Hepatocyte (in vitro differentiated cells): Measurements from ENCODE around the gene INMT. TPM values are rescaled to one million over a fixed set of nuclear protein-coding genes. Genes with fewer than 3 reads are reported as not detected.

Experiments
- DNase-seq: peaks from one replicate; pipeline ENCODE4 v3.0.0-alpha.2; 2016; ENCODE audit warnings: low spot score
- H2AFZ ChIP-seq: fragments of 200-600 bp; sonication (generic); 2 replicates; pipeline ENCODE4 v1.6.0; 2016; ENCODE audit warnings: antibody characterized with exemption, mild to moderate bottlenecking
- H3K27ac ChIP-seq: fragments of 200-600 bp; sonication (generic); 2 replicates; pipeline ENCODE4 v1.5.1; 2016; ENCODE audit warnings: mild to moderate bottlenecking
- H3K27me3 ChIP-seq: fragments of 200-600 bp; sonication (generic); 2 replicates; pipeline ENCODE4 v1.6.1; 2016
- H3K36me3 ChIP-seq: fragments of 200-600 bp; sonication (generic); replicated peaks from 2 replicates; pipeline ENCODE4 v1.5.1; 2016; ENCODE audit warnings: low read depth; ENCODE audit not compliant: insufficient read depth
- H3K4me1 ChIP-seq: fragments of 200-600 bp; sonication (generic); 2 replicates; pipeline ENCODE4 v1.5.1; 2016; ENCODE audit warnings: mild to moderate bottlenecking, moderate library complexity; ENCODE audit not compliant: insufficient read depth
- H3K4me2 ChIP-seq: fragments of 200-600 bp; sonication (generic); 2 replicates; pipeline ENCODE4 v1.6.0; 2016
- H3K4me3 ChIP-seq: fragments of 200-600 bp; sonication (generic); 2 replicates; pipeline ENCODE4 v1.5.1; 2016; ENCODE audit warnings: mild to moderate bottlenecking
- H3K79me2 ChIP-seq: fragments of 200-600 bp; sonication (generic); 2 replicates; pipeline ENCODE4 v1.6.0; 2017; ENCODE audit warnings: mild to moderate bottlenecking
- H3K9me2 ChIP-seq: fragments of 200-600 bp; sonication (generic); replicated peaks from 2 replicates; pipeline ENCODE4 v1.6.0; 2017; ENCODE audit warnings: mild to moderate bottlenecking; ENCODE audit not compliant: insufficient read depth
- H3K9me3 ChIP-seq: fragments of 200-600 bp; sonication (generic); 2 replicates; pipeline ENCODE4 v1.5.1; 2016; ENCODE audit warnings: low read depth, mild to moderate bottlenecking
- H4K20me1 ChIP-seq: fragments of 200-600 bp; sonication (generic); 2 replicates; pipeline ENCODE4 v1.6.0; 2016; ENCODE audit warnings: mild to moderate bottlenecking; ENCODE audit not compliant: insufficient read depth, poor library complexity, severe bottlenecking
- EZH2 ChIP-seq: fragments of 200-600 bp; sonication (generic); IDR thresholded peaks from 2 replicates; pipeline ENCODE4 v1.6.1; 2016; ENCODE audit warnings: antibody characterized with exemption, mild to moderate bottlenecking, borderline replicate concordance
- EZH2phosphoT487 ChIP-seq: fragments of 200-600 bp; sonication (generic); IDR thresholded peaks from one replicate; pipeline ENCODE4 v1.6.1; 2018; ENCODE audit warnings: antibody characterized with exemption, mild to moderate bottlenecking, low read depth, moderate library complexity; ENCODE audit not compliant: unreplicated experiment, severe bottlenecking
- WGBS: methylation state at CpG from one replicate; pipeline ENCODE4 v1.1.6; 2016; ENCODE audit warnings: low lambda C conversion rate; ENCODE audit errors: missing lambda C conversion rate; 5-methylcytosine and 5-hydroxymethylcytosine counted together
- polyA plus RNA-seq: library from polyadenylated mRNA; unstranded; fragments of >200 nt; fragmentation: Nextera tagmentation; extraction: Ambion mirVana; gene quantifications from 2 replicates; pipeline ENCODE4 v1.2.1, GENCODE V29; 2016
- total RNA-seq: library from RNA; depleted of rRNA; stranded (reverse); fragments of >200 nt; gene quantifications from 2 replicates; pipeline ENCODE4 v1.2.3, GENCODE V29; 2014
- TF ChIP-seq, protein P1 (sequence below): fragments of 200-600 bp; sonication (generic); IDR thresholded peaks from 2 replicates; pipeline ENCODE4 v1.5.1; 2016; ENCODE audit warnings: antibody characterized with exemption, mild to moderate bottlenecking; ENCODE audit not compliant: poor library complexity

INMT gene
- total and polyA plus RNA-seq, 2 experiments from 2014 or later, result 17.4 to 18.4 TPM

DNA sequence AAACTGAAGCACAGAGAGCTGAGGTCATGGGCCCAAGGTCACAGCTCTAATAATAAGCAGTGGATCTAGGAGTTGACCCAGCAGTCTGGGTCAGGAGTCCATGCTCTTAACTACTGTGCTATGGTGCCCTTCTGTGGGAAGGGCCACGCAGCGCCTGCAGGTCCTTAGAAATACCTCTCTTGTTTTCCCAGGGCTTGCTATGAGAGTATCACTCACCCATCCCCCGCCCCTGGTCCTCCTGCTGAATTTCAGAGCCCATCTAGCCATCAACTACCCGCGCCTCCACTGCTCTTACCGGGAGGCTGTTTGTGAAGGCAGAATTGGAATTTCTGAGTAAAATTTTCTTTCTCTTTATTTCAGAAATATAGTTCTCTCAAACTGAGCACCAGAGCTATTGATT is 42.4 kb upstream of the INMT start:
- 64% methylated on average over 6 of the region's 6 CpGs for WGBS
- Histone ChIP-seq H3K9me3 (no peaks in the 10 kb centered on the region), H3K36me3 (no peaks in the 10 kb centered on the region), H2AFZ (no peak overlapping the region), H3K9me2 (no peaks in the 10 kb centered on the region), H4K20me1 (no peaks in the 10 kb centered on the region), H3K4me2 (no peak overlapping the region), H3K27ac (no peak overlapping the region), H3K79me2 (no peaks in the 10 kb centered on the region), H3K4me3 (no peak overlapping the region), H3K27me3 (no peaks in the 10 kb centered on the region), H3K4me1 (no peaks in the 10 kb centered on the region)
- TF ChIP-seq, protein P1, sequence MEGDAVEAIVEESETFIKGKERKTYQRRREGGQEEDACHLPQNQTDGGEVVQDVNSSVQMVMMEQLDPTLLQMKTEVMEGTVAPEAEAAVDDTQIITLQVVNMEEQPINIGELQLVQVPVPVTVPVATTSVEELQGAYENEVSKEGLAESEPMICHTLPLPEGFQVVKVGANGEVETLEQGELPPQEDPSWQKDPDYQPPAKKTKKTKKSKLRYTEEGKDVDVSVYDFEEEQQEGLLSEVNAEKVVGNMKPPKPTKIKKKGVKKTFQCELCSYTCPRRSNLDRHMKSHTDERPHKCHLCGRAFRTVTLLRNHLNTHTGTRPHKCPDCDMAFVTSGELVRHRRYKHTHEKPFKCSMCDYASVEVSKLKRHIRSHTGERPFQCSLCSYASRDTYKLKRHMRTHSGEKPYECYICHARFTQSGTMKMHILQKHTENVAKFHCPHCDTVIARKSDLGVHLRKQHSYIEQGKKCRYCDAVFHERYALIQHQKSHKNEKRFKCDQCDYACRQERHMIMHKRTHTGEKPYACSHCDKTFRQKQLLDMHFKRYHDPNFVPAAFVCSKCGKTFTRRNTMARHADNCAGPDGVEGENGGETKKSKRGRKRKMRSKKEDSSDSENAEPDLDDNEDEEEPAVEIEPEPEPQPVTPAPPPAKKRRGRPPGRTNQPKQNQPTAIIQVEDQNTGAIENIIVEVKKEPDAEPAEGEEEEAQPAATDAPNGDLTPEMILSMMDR, result no peak
- TF ChIP-seq EZH2phosphoT487 (no peak), EZH2 (no peak)
- DNase-seq, result no peak

GRCh38 chr7:30710669-30711068 is 41.3 kb upstream of the INMT start:
- Histone ChIP-seq H3K4me1 (no peaks in the 10 kb centered on the region), H3K4me3 (no peak overlapping the region), H3K36me3 (no peaks in the 10 kb centered on the region), H2AFZ (no peak overlapping the region), H3K9me2 (no peaks in the 10 kb centered on the region), H4K20me1 (no peaks in the 10 kb centered on the region), H3K4me2 (no peak overlapping the region), H3K79me2 (no peaks in the 10 kb centered on the region), H3K27me3 (no peaks in the 10 kb centered on the region), H3K9me3 (no peaks in the 10 kb centered on the region), H3K27ac (no peak overlapping the region)
- TF ChIP-seq, protein P1, result no peak
- TF ChIP-seq EZH2phosphoT487, result no peak
- TF ChIP-seq EZH2, result no peak
- no peak for DNase-seq
- WGBS, result 88% methylated on average over 4 of the region's 4 CpGs

DNA sequence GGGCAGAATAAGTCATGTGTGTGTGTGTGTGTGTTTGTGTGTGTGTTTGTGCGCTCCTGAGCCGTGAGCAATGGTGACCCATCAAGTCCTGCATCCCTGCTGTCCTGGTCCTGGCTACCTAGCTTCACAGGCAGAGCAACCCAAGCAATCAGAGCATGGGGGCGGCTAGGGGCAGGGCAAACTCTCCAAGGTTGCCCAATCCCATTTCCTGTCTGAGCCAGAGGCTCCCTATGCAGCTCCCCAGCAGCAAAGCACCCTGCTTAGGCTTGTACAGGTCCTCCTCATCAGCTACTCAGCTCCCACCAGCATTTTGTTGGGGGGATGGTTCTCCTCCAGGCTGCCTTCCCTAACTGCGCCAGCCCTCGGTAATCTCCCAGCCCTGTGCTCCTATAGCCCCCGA is 38.5 kb upstream of the INMT start:
- Histone ChIP-seq H3K4me2 (no peak overlapping the region), H3K4me1 (no peaks in the 10 kb centered on the region), H3K9me2 (no peaks in the 10 kb centered on the region), H3K9me3 (no peaks in the 10 kb centered on the region), H3K36me3 (no peaks in the 10 kb centered on the region), H3K79me2 (no peaks in the 10 kb centered on the region), H3K27me3 (no peaks in the 10 kb centered on the region), H3K4me3 (no peak overlapping the region), H3K27ac (no peak overlapping the region), H4K20me1 (no peaks in the 10 kb centered on the region), H2AFZ (no peak overlapping the region)
- TF ChIP-seq EZH2phosphoT487, result no peak
- TF ChIP-seq, protein P1, result no peak
- TF ChIP-seq EZH2, result no peak
- no peak for DNase-seq
- WGBS, result 83% methylated on average over 6 of the region's 6 CpGs

- Histone ChIP-seq H3K36me3 (no peaks in the 10 kb centered on the region), H3K9me2 (no peaks in the 10 kb centered on the region), H2AFZ (no peak overlapping the region), H3K4me2 (no peak overlapping the region), H3K27ac (no peak overlapping the region), H3K4me1 (no peaks in the 10 kb centered on the region), H4K20me1 (no peaks in the 10 kb centered on the region), H3K27me3 (no peaks in the 10 kb centered on the region), H3K79me2 (no peaks in the 10 kb centered on the region), H3K9me3 (no peaks in the 10 kb centered on the region), H3K4me3 (no peak overlapping the region)
- DNase-seq, result no peak
- no peak for TF ChIP-seq EZH2phosphoT487
- no peak for TF ChIP-seq EZH2
- TF ChIP-seq, protein P1, result no peak
- WGBS, result 96% methylated on average over 1 of the region's 1 CpG
Observed at GRCh38 chr7:30714129-30714528, 37.8 kb upstream of the INMT start.
